ENCODE measurements around the gene SREK1.

The SREK1 gene

GRCh38 chr5:66144074-66144833 is at the start of gene SREK1:
Gene SREK1 (plus strand): TSS chr5:66144300. CDS start chr5:66144377, 77 bp downstream.
- peaks cover 32% of the 10 kb centered on the region for H3K36me3 ChIP-seq (ENCODE audit: insufficient read depth, low read length)
- TF ChIP-seq POLR2AphosphoS5 (IDR thresholded peaks at IDR 0.05; ENCODE audit: borderline replicate concordance, low read depth, low read length) (peak; percentile 95), FOXP2 (optimal IDR thresholded peaks at IDR 0.05; ENCODE audit: control extremely low read depth, extremely low read length, insufficient read depth) (peak; percentile 92), EZH2 (IDR thresholded peaks at IDR 0.05) (no peak)
- H3K9me3 ChIP-seq (ENCODE audit: low read depth, low read length) = no peaks in the 10 kb centered on the region; the same call in 1 of the 2 replicates
- peak within 1 kb of the TSS; percentile 79 for H3K9ac ChIP-seq (ENCODE audit: insufficient read length)
- peak; percentile 66 for DNase-seq (ENCODE audit: low read depth, low spot score)
- H3K4me3 ChIP-seq = peak within 1 kb of the TSS; percentile 97
- H3K27ac ChIP-seq = peak within 1 kb of the TSS; percentile 96

- H3K27ac ChIP-seq = no peak overlapping the region
- no peak for DNase-seq (ENCODE audit: low read depth, low spot score)
- no peak overlapping the region for H3K9ac ChIP-seq (ENCODE audit: insufficient read length)
- H3K9me3 ChIP-seq (ENCODE audit: low read depth, low read length) = no peaks in the 10 kb centered on the region; the same call in 1 of the 2 replicates
- no peak for TF ChIP-seq EZH2 (IDR thresholded peaks at IDR 0.05)
- no peak for TF ChIP-seq FOXP2 (optimal IDR thresholded peaks at IDR 0.05; ENCODE audit: control extremely low read depth, extremely low read length, insufficient read depth)
- no peak for TF ChIP-seq POLR2AphosphoS5 (IDR thresholded peaks at IDR 0.05; ENCODE audit: borderline replicate concordance, low read depth, low read length)
- no peaks in the 10 kb centered on the region for H3K36me3 ChIP-seq (ENCODE audit: insufficient read depth, low read length)
- no peak overlapping the region for H3K4me3 ChIP-seq
These were observed 43.2 kb upstream of the SREK1 start for GRCh38 chr5:66100851-66101250.

GRCh38 chr5:66113160-66113559 is 30.9 kb upstream of the SREK1 start:
- no peak for TF ChIP-seq POLR2AphosphoS5 (IDR thresholded peaks at IDR 0.05; ENCODE audit: borderline replicate concordance, low read depth, low read length)
- no peak for TF ChIP-seq FOXP2 (optimal IDR thresholded peaks at IDR 0.05; ENCODE audit: control extremely low read depth, extremely low read length, insufficient read depth)
- no peak for TF ChIP-seq EZH2 (IDR thresholded peaks at IDR 0.05)
- Histone ChIP-seq H3K36me3 (ENCODE audit: insufficient read depth, low read length) (no peaks in the 10 kb centered on the region), H3K9ac (ENCODE audit: insufficient read length) (no peak overlapping the region), H3K27ac (no peak overlapping the region), H3K9me3 (ENCODE audit: low read depth, low read length) (no peaks in the 10 kb centered on the region; the same call in 1 of the 2 replicates), H3K4me3 (no peak overlapping the region)
- DNase-seq (ENCODE audit: low read depth, low spot score) = no peak

- no peak for TF ChIP-seq FOXP2 (optimal IDR thresholded peaks at IDR 0.05; ENCODE audit: control extremely low read depth, extremely low read length, insufficient read depth)
- no peak for TF ChIP-seq EZH2 (IDR thresholded peaks at IDR 0.05)
- no peak for TF ChIP-seq POLR2AphosphoS5 (IDR thresholded peaks at IDR 0.05; ENCODE audit: borderline replicate concordance, low read depth, low read length)
- H3K9ac ChIP-seq (ENCODE audit: insufficient read length) = no peak overlapping the region
- H3K36me3 ChIP-seq (ENCODE audit: insufficient read depth, low read length) = no peaks in the 10 kb centered on the region
- DNase-seq (ENCODE audit: low read depth, low spot score) = no peak
- no peaks in the 10 kb centered on the region for H3K9me3 ChIP-seq (ENCODE audit: low read depth, low read length)
- H3K4me3 ChIP-seq = no peak overlapping the region
- H3K27ac ChIP-seq = no peak overlapping the region
These were observed 25.8 kb upstream of the SREK1 start for GRCh38 chr5:66118304-66118703.

- Histone ChIP-seq H3K4me3 (no peak overlapping the region), H3K27ac (no peak overlapping the region), H3K9ac (ENCODE audit: insufficient read length) (no peak overlapping the region), H3K36me3 (ENCODE audit: insufficient read depth, low read length) (no peaks in the 10 kb centered on the region), H3K9me3 (ENCODE audit: low read depth, low read length) (no peaks in the 10 kb centered on the region)
- no peak for DNase-seq (ENCODE audit: low read depth, low spot score)
- TF ChIP-seq EZH2 (IDR thresholded peaks at IDR 0.05) (no peak), POLR2AphosphoS5 (IDR thresholded peaks at IDR 0.05; ENCODE audit: borderline replicate concordance, low read depth, low read length) (no peak), FOXP2 (optimal IDR thresholded peaks at IDR 0.05; ENCODE audit: control extremely low read depth, extremely low read length, insufficient read depth) (no peak)
These were observed 21.6 kb upstream of the SREK1 start for GRCh38 chr5:66122379-66123034.

GRCh38 chr5:66129144-66129543 is 15.0 kb upstream of the SREK1 start:
- no peak overlapping the region for H3K9ac ChIP-seq (ENCODE audit: insufficient read length)
- no peak overlapping the region for H3K27ac ChIP-seq
- H3K36me3 ChIP-seq (ENCODE audit: insufficient read depth, low read length) = no peaks in the 10 kb centered on the region
- H3K9me3 ChIP-seq (ENCODE audit: low read depth, low read length) = peaks cover 4% of the 10 kb centered on the region; the same call in 1 of the 2 replicates
- H3K4me3 ChIP-seq = no peak overlapping the region
- no peak for DNase-seq (ENCODE audit: low read depth, low spot score)
- TF ChIP-seq EZH2 (IDR thresholded peaks at IDR 0.05) (no peak), FOXP2 (optimal IDR thresholded peaks at IDR 0.05; ENCODE audit: control extremely low read depth, extremely low read length, insufficient read depth) (no peak), POLR2AphosphoS5 (IDR thresholded peaks at IDR 0.05; ENCODE audit: borderline replicate concordance, low read depth, low read length) (no peak)

GRCh38 chr5:66130493-66130892 is 13.6 kb upstream of the SREK1 start:
- DNase-seq (ENCODE audit: low read depth, low spot score) = no peak
- H3K36me3 ChIP-seq (ENCODE audit: insufficient read depth, low read length) = no peaks in the 10 kb centered on the region
- H3K9ac ChIP-seq (ENCODE audit: insufficient read length) = no peak overlapping the region
- no peak overlapping the region for H3K4me3 ChIP-seq
- no peak overlapping the region for H3K27ac ChIP-seq
- TF ChIP-seq FOXP2 (optimal IDR thresholded peaks at IDR 0.05; ENCODE audit: control extremely low read depth, extremely low read length, insufficient read depth) (no peak), POLR2AphosphoS5 (IDR thresholded peaks at IDR 0.05; ENCODE audit: borderline replicate concordance, low read depth, low read length) (no peak), EZH2 (IDR thresholded peaks at IDR 0.05) (no peak)
- H3K9me3 ChIP-seq (ENCODE audit: low read depth, low read length) = peaks cover 4% of the 10 kb centered on the region; the same call in 1 of the 2 replicates

GRCh38 chr5:66134407-66134861 is 9.7 kb upstream of the SREK1 start:
- H3K36me3 ChIP-seq (ENCODE audit: insufficient read depth, low read length) = no peaks in the 10 kb centered on the region
- TF ChIP-seq EZH2 (IDR thresholded peaks at IDR 0.05) (no peak), FOXP2 (optimal IDR thresholded peaks at IDR 0.05; ENCODE audit: control extremely low read depth, extremely low read length, insufficient read depth) (no peak), POLR2AphosphoS5 (IDR thresholded peaks at IDR 0.05; ENCODE audit: borderline replicate concordance, low read depth, low read length) (no peak)
- H3K9ac ChIP-seq (ENCODE audit: insufficient read length) = no peak overlapping the region
- DNase-seq (ENCODE audit: low read depth, low spot score) = no peak
- H3K27ac ChIP-seq = no peak overlapping the region
- no peak overlapping the region for H3K4me3 ChIP-seq
- H3K9me3 ChIP-seq (ENCODE audit: low read depth, low read length) = peaks cover 4% of the 10 kb centered on the region; the same call in 1 of the 2 replicates

Measured in SK-N-MC (cell line).